HL-60/S4 treated with retinoic acid at 250 ng/mL for 4 days and 3 days (cell line): Measurements from ENCODE around the gene PTPRD.
"Not testable (repeated sequence)": the region's sequence is repeated elsewhere in the genome, so short reads cannot be mapped to it uniquely, and the experiment has no call there.

ENCODE experiments used
- in situ Hi-C: fragments of 300-500 bp; cut with MboI; formaldehyde crosslinking; loops from 2 replicates; pipeline ENCODE4 v1.7.0; 2022; ENCODE audit warnings: low sequenced_read_pairs

The PTPRD gene

GRCh38 chr9:8962084-8962483 is 1650.7 kb downstream of the PTPRD start:
- in situ Hi-C loops, result no loop called here

GRCh38 chr9:8961186-8961851 is 1651.5 kb downstream of the PTPRD start:
- in situ Hi-C loops, result no loop called here

- in situ Hi-C loops, result no loop called here
Measured at GRCh38 chr9:8960254-8960653, 1652.5 kb downstream of the PTPRD start.

GRCh38 chr9:8958358-8958757 is 1654.4 kb downstream of the PTPRD start:
- in situ Hi-C loops, result no loop called here

- in situ Hi-C loops, result no loop called here
Measured at GRCh38 chr9:8955315-8955714, 1657.5 kb downstream of the PTPRD start.

- in situ Hi-C loops, result no loop called here
Measured at GRCh38 chr9:8946461-8946860, 1666.3 kb downstream of the PTPRD start.

- in situ Hi-C loops, result no loop called here
Measured at GRCh38 chr9:8943392-8943791, 1669.4 kb downstream of the PTPRD start.

GRCh38 chr9:8940650-8941049 is 1672.2 kb downstream of the PTPRD start:
- in situ Hi-C loops, result no loop called here

GRCh38 chr9:8926461-8926860 is 1686.3 kb downstream of the PTPRD start:
- in situ Hi-C loops, result no loop called here

- in situ Hi-C loops, result no loop called here
Measured at GRCh38 chr9:8924562-8924961, 1688.2 kb downstream of the PTPRD start.

GRCh38 chr9:8920478-8921183 is 1692.2 kb downstream of the PTPRD start:
- in situ Hi-C loops, result not testable (repeated sequence)

GRCh38 chr9:8917956-8918739 is 1694.7 kb downstream of the PTPRD start:
- in situ Hi-C loops, result no loop called here

GRCh38 chr9:8916771-8917170 is 1696.0 kb downstream of the PTPRD start:
- in situ Hi-C loops, result no loop called here

GRCh38 chr9:8907868-8908267 is 1704.9 kb downstream of the PTPRD start:
- in situ Hi-C loops, result no loop called here

GRCh38 chr9:8905731-8906130 is 1707.1 kb downstream of the PTPRD start:
- in situ Hi-C loops, result no loop called here

- in situ Hi-C loops, result no loop called here
Measured at GRCh38 chr9:8904771-8905515, 1707.9 kb downstream of the PTPRD start.

GRCh38 chr9:8903077-8903476 is 1709.7 kb downstream of the PTPRD start:
- in situ Hi-C loops, result no loop called here

GRCh38 chr9:8901146-8901545 is 1711.7 kb downstream of the PTPRD start:
- in situ Hi-C loops, result no loop called here

- in situ Hi-C loops, result no loop called here
Measured at GRCh38 chr9:8899511-8899910, 1713.3 kb downstream of the PTPRD start.

- in situ Hi-C loops, result no loop called here
Measured at GRCh38 chr9:8895861-8896224, 1717.0 kb downstream of the PTPRD start.
